SK-N-SH (cell line): ENCODE results near the gene CATSPERD. TPM values are rescaled to one million over a fixed set of nuclear protein-coding genes. Genes with fewer than 3 reads are reported as not detected.

Experiments used
- CTCF ChIA-PET: fragments of 300-600, 350-600 bp; formaldehyde crosslinking; extraction: SDS; loops from one replicate; lab custom pipeline; 2021; lab: Yijun Ruan, JAX
- POLR2A ChIA-PET: fragments of 350-600 bp; sonication (Branson Sonifier 250); formaldehyde crosslinking; extraction: SDS; loops from one replicate; lab custom pipeline; 2020; ENCODE audit warnings: antibody characterized with exemption, inconsistent platforms; lab: Yijun Ruan, JAX
- DNase-seq: peaks from one replicate; pipeline ENCODE4 v3.0.0; 2012
- H2AFZ ChIP-seq: fragments of 200-600 bp; sonication (generic); 2 replicates; pipeline ENCODE4 v1.8.1; 2016; ENCODE audit warnings: antibody characterized with exemption, mild to moderate bottlenecking, low read depth
- H3F3A ChIP-seq: fragments of 200-600 bp; sonication (generic); replicated peaks from 2 replicates; pipeline ENCODE3; 2016; ENCODE audit warnings: antibody characterized with exemption, mild to moderate bottlenecking; ENCODE audit not compliant: insufficient read depth
- H3K27ac ChIP-seq, 2 experiments: fragments of 200-500 bp in 1 of 2; fragments of 200-600 bp in 1 of 2; sonication (Bioruptor generic) in 1 of 2; sonication (generic), shearing (Covaris generic) in 1 of 2; 2 replicates each; pipeline versions ENCODE4 v1.5.1 to v1.6.1; 2014 to 2016; ENCODE audit warnings: low read depth in 2 of 2, inconsistent platforms in 1 of 2, low read length in 1 of 2, mild to moderate bottlenecking in 1 of 2, mixed read lengths in 1 of 2
- H3K27me3 ChIP-seq: fragments of 200-600 bp; sonication (generic), shearing (Covaris generic); 2 replicates; pipeline ENCODE4 v1.6.1; 2016; ENCODE audit warnings: mixed run types; ENCODE audit not compliant: insufficient read depth
- H3K36me3 ChIP-seq, 2 experiments: fragments of 200-500 bp in 1 of 2; fragments of 200-600 bp in 1 of 2; sonication (Bioruptor generic) in 1 of 2; sonication (generic) in 1 of 2; replicated peaks in 1 of 2; 2 replicates each; pipeline versions ENCODE3 to v1.5.1; 2014 to 2016; ENCODE audit warnings: low read length in 1 of 2, mild to moderate bottlenecking in 1 of 2; ENCODE audit not compliant: insufficient read depth in 2 of 2, control insufficient read depth in 1 of 2
- H3K4me1 ChIP-seq, 2 experiments: fragments of 200-500 bp in 1 of 2; fragments of 200-600 bp in 1 of 2; sonication (Bioruptor generic) in 1 of 2; sonication (generic), shearing (Covaris generic) in 1 of 2; 2 replicates each; pipeline versions ENCODE4 v1.5.1 to v1.6.1; 2014 to 2016; ENCODE audit warnings: low read depth in 1 of 2, low read length in 1 of 2, mixed run types in 1 of 2; ENCODE audit not compliant: insufficient read depth in 2 of 2, control insufficient read depth in 1 of 2
- H3K4me2 ChIP-seq: fragments of 200-600 bp; sonication (generic), shearing (Covaris generic); 2 replicates; pipeline ENCODE4 v1.6.1; 2017; ENCODE audit warnings: mixed run types
- H3K4me3 ChIP-seq, 2 experiments: fragments of 200-500 bp in 1 of 2; fragments of 200-600 bp in 1 of 2; sonication (Bioruptor generic) in 1 of 2; sonication (generic), shearing (Covaris generic) in 1 of 2; 2 replicates each; pipeline versions ENCODE4 v1.5.1 to v1.8.1; 2014 to 2016; ENCODE audit warnings: low read depth in 2 of 2, inconsistent platforms in 1 of 2, low read length in 1 of 2, mild to moderate bottlenecking in 1 of 2, mixed read lengths in 1 of 2, moderate library complexity in 1 of 2
- H3K79me2 ChIP-seq: fragments of 200-600 bp; sonication (generic); 2 replicates; pipeline ENCODE4 v1.8.1; 2017; ENCODE audit warnings: mild to moderate bottlenecking; ENCODE audit not compliant: insufficient read depth
- H3K9ac ChIP-seq: fragments of 200-600 bp; sonication (generic); 2 replicates; pipeline ENCODE4 v1.6.1; 2017; ENCODE audit warnings: mixed run types
- H3K9me2 ChIP-seq: fragments of 200-600 bp; sonication (generic); 2 replicates; pipeline ENCODE4 v1.6.1; 2017; ENCODE audit warnings: mixed run types
- H3K9me3 ChIP-seq: fragments of 200-600 bp; sonication (generic); 2 replicates; pipeline ENCODE4 v1.6.1; 2017; ENCODE audit warnings: mixed run types, mild to moderate bottlenecking, moderate library complexity
- H4K20me1 ChIP-seq: fragments of 200-600 bp; sonication (generic); 2 replicates; pipeline ENCODE4 v1.6.1; 2017; ENCODE audit warnings: mild to moderate bottlenecking, mixed run types; ENCODE audit not compliant: insufficient read depth
- ELF1 ChIP-seq: IDR thresholded peaks from 2 replicates; pipeline ENCODE4 v1.4.0; 2012
- FOXJ3 ChIP-seq: sonication (generic); formaldehyde crosslinking; IDR thresholded peaks from 2 replicates; pipeline ENCODE4 v1.5.1; 2020; ENCODE audit warnings: mild to moderate bottlenecking, missing genetic modification reagents
- FOXM1 ChIP-seq: IDR thresholded peaks from 2 replicates; pipeline ENCODE4 v1.4.0; 2012; ENCODE audit warnings: low read depth, mild to moderate bottlenecking
- GABPA ChIP-seq: IDR thresholded peaks from 2 replicates; pipeline ENCODE4 v1.4.0; 2012; ENCODE audit warnings: low read depth, mild to moderate bottlenecking
- GATA2 ChIP-seq: sonication (generic); formaldehyde crosslinking; IDR thresholded peaks from 2 replicates; pipeline ENCODE4 v1.5.0; 2020; ENCODE audit warnings: mild to moderate bottlenecking, missing genetic modification reagents
- JUND ChIP-seq: IDR thresholded peaks from 2 replicates; pipeline ENCODE4 v1.4.0; 2012
- MAX ChIP-seq: IDR thresholded peaks from 2 replicates; pipeline ENCODE4 v1.4.0; 2012; ENCODE audit warnings: low read depth
- MXI1 ChIP-seq: IDR thresholded peaks from 2 replicates; pipeline ENCODE4 v1.6.1; 2012; ENCODE audit warnings: mild to moderate bottlenecking, low read depth, low read length, improper control_type of control experiment
- SIN3A ChIP-seq: IDR thresholded peaks from 2 replicates; pipeline ENCODE4 v1.6.1; 2012; ENCODE audit warnings: low read depth, mild to moderate bottlenecking, low read length, moderate library complexity, borderline replicate concordance
- TAF1 ChIP-seq: IDR thresholded peaks from 2 replicates; pipeline ENCODE4 v1.6.1; 2012; ENCODE audit warnings: low read depth, mild to moderate bottlenecking, low read length, moderate library complexity, borderline replicate concordance
- TEAD4 ChIP-seq: IDR thresholded peaks from 2 replicates; pipeline ENCODE4 v1.4.0; 2012; ENCODE audit warnings: mild to moderate bottlenecking, borderline replicate concordance; ENCODE audit not compliant: insufficient read depth
- USF1 ChIP-seq: IDR thresholded peaks from 2 replicates; pipeline ENCODE4 v1.4.0; 2012; ENCODE audit warnings: low read depth, borderline replicate concordance
- USF2 ChIP-seq: fragments of 150-350 bp; IDR thresholded peaks from 2 replicates; pipeline ENCODE4 v1.6.1; 2017; ENCODE audit warnings: antibody characterized with exemption, low read length, low read depth, borderline replicate concordance
- YY1 ChIP-seq: IDR thresholded peaks from 2 replicates; pipeline ENCODE4 v1.4.0; 2012; ENCODE audit warnings: low read depth, mild to moderate bottlenecking
- WGBS: methylation state at CpG from one replicate; pipeline ENCODE4 v1.1.6; 2017; ENCODE audit warnings: low lambda C conversion rate; 5-methylcytosine and 5-hydroxymethylcytosine counted together
- polyA plus RNA-seq, 3 experiments: library from polyadenylated mRNA; depleted of rRNA; stranded (reverse); fragments of >200 nt; gene quantifications; 2 replicates each; pipeline ENCODE4 v1.2.3, GENCODE V29; 2012

The CATSPERD gene
- polyA plus RNA-seq, 1 of the 3 experiments (the other 2 are of a cell fraction): not detected

- Histone ChIP-seq H3K4me2 (peak overlapping the region; percentile 98), H3K27me3 (no peaks in the 10 kb centered on the region), H3F3A (no peaks in the 10 kb centered on the region), H3K27ac (peak overlapping the region; percentile 74 to 85; a peak in 3 of 4 replicates), H3K4me1 (peaks cover 4 to 21% of the 10 kb centered on the region in 2 experiments; a peak in 1 of 4 replicates), H3K9me3 (no peaks in the 10 kb centered on the region), H3K36me3 (no peaks in the 10 kb centered on the region), H3K79me2 (peaks cover 17% of the 10 kb centered on the region), H3K9ac (peak overlapping the region; percentile 89), H4K20me1 (no peaks in the 10 kb centered on the region), H3K9me2 (no peaks in the 10 kb centered on the region), H3K4me3 (peak overlapping the region; percentile 81 to 85), H2AFZ (peak overlapping the region; percentile 86; the same call in 1 of the 2 replicates)
- POLR2A ChIA-PET: interaction anchor here (0.6 kb wide), 1 partner anchor 371 kb away, joined by 3 read pairs; no protein-coding TSS in a partner anchor
- TF ChIP-seq JUND (no peak), MAX (no peak), TAF1 (no peak), FOXJ3 (CRISPR knock-in tag) (no peak)
- 18% methylated on average over 20 of the region's 26 CpGs for WGBS
- CTCF ChIA-PET: interaction anchor here (0.6 to 1.4 kb wide), 2 partner anchors 10 to 77 kb away, joined by 3 to 7 read pairs; partner anchors contain the start of gene RPL36
- DNase-seq: no peak
These were observed 41.0 kb upstream of the CATSPERD start for GRCh38 chr19:5679289-5680083.

- H3K27ac ChIP-seq: peak overlapping the region; percentile 74 to 85; a peak in 3 of 4 replicates
- no peaks in the 10 kb centered on the region for H3F3A ChIP-seq
- H4K20me1 ChIP-seq: no peaks in the 10 kb centered on the region
- peak overlapping the region; percentile 98 for H3K4me2 ChIP-seq
- no peaks in the 10 kb centered on the region for H3K27me3 ChIP-seq
- H3K9me3 ChIP-seq: no peaks in the 10 kb centered on the region
- H2AFZ ChIP-seq: peak overlapping the region; percentile 86; the same call in 1 of the 2 replicates
- peak overlapping the region; percentile 89 for H3K9ac ChIP-seq
- peak; percentile 72 for DNase-seq
- peaks cover 17% of the 10 kb centered on the region for H3K79me2 ChIP-seq
- H3K9me2 ChIP-seq: no peaks in the 10 kb centered on the region
- TF ChIP-seq MXI1 (peak; percentile 68; the same call in 1 of the 2 replicates), GATA2 (CRISPR knock-in tag) (no peak)
- TF ChIP-seq, all 33 proteins: peak for 1
- ChIA-PET CTCF (interaction anchor here (1.4 kb wide), 1 partner anchor 9 kb away, joined by 7 read pairs; the partner anchor contains the start of gene RPL36), POLR2A (no interaction called here)
- Histone ChIP-seq H3K4me3 (peak overlapping the region; percentile 81 to 85), H3K4me1 (peaks cover 4 to 21% of the 10 kb centered on the region in 2 experiments; a peak in 1 of 4 replicates), H3K36me3 (no peaks in the 10 kb centered on the region)
- 3% methylated on average over 17 of the region's 23 CpGs for WGBS
These were observed 40.4 kb upstream of the CATSPERD start for GRCh38 chr19:5680084-5680436.

GRCh38 chr19:5680437-5681368, 39.7 kb upstream of the CATSPERD start, which contains the start of the genes HSD11B1L and MICOS13:
HSD11B1L (plus strand) TSS chr19:5681027; CDS start chr19:5684833, 3,806 bp downstream.
MICOS13 (minus strand) TSS chr19:5680516; CDS start chr19:5680486, 30 bp downstream.
- Histone ChIP-seq H3K9me3 (no peaks in the 10 kb centered on the region), H3K27ac (peak within 1 kb of the TSS; percentile 74 to 94; a peak in 3 of 4 replicates), H3K4me2 (peak within 1 kb of the TSS; percentile 98), H3K79me2 (peaks cover 17% of the 10 kb centered on the region), H4K20me1 (no peaks in the 10 kb centered on the region), H3F3A (peaks cover 2% of the 10 kb centered on the region), H3K9me2 (no peaks in the 10 kb centered on the region), H2AFZ (peak within 1 kb of the TSS; percentile 86; the same call in 1 of the 2 replicates), H3K4me3 (peak within 1 kb of the TSS; percentile 81 to 85), H3K36me3 (no peaks in the 10 kb centered on the region), H3K9ac (peak within 1 kb of the TSS; percentile 89), H3K27me3 (no peaks in the 10 kb centered on the region), H3K4me1 (peaks cover 4 to 21% of the 10 kb centered on the region in 2 experiments; a peak in 1 of 4 replicates)
- DNase-seq: peak; percentile 99
- ChIA-PET POLR2A (no interaction called here), CTCF (interaction anchor here (1.4 to 1.6 kb wide), 2 partner anchors 9 kb away, joined by 5 to 7 read pairs; partner anchors contain the start of gene RPL36)
- 8% methylated on average over 12 of the region's 94 CpGs for WGBS
- TF ChIP-seq USF2 (peak; percentile 92), SIN3A (peak; percentile 16; the same call in 1 of the 2 replicates), TEAD4 (no peak), USF1 (peak; percentile 97), FOXM1 (no peak), YY1 (peak; percentile 81), GATA2 (CRISPR knock-in tag) (no peak), ELF1 (peak; percentile 89), MXI1 (peak; percentile 81; the same call in 1 of the 2 replicates), GABPA (peak; percentile 84), TAF1 (peak; percentile 77; the same call in 1 of the 2 replicates), MAX (peak; percentile 90)
